Stimulated activated CD8-positive, alpha-beta memory T cell treated with anti-CD3 and anti-CD28 coated beads, Interleukin-12 subunit alpha, Interleukin-12 subunit beta, amount 100 ng/mL, for 24 hours (primary cell): Measurements from ENCODE around the gene COASY.

ENCODE experiments used
- DNase-seq: peaks from one replicate; pipeline ENCODE4 v3.0.0-alpha.2; 2020; ENCODE audit errors: extremely low read depth

Gene COASY

GRCh38 chr17:42561897-42562387 is at the start of gene COASY:
Gene COASY, plus strand, starts transcription at chr17:42562148. Its CDS starts 475 bp downstream, at chr17:42562623.
- DNase-seq = peak; percentile 81

GRCh38 chr17:42512246-42512645 is 49.7 kb upstream of the COASY start:
- DNase-seq = no peak

GRCh38 chr17:42512733-42513251 is 49.2 kb upstream of the COASY start:
- DNase-seq = no peak

- no peak for DNase-seq
These were observed 48.3 kb upstream of the COASY start for GRCh38 chr17:42513686-42514085.

GRCh38 chr17:42514279-42514678 is 47.7 kb upstream of the COASY start:
- DNase-seq = no peak

GRCh38 chr17:42514867-42515266 is 47.1 kb upstream of the COASY start:
- no peak for DNase-seq

- no peak for DNase-seq
These were observed 44.4 kb upstream of the COASY start for GRCh38 chr17:42517516-42517915.

GRCh38 chr17:42518046-42518754 is 43.7 kb upstream of the COASY start:
- DNase-seq = no peak

- no peak for DNase-seq
These were observed 43.0 kb upstream of the COASY start for GRCh38 chr17:42518755-42519545.

GRCh38 chr17:42519546-42520491 is 42.1 kb upstream of the COASY start:
- no peak for DNase-seq

GRCh38 chr17:42520540-42520951 is 41.4 kb upstream of the COASY start:
- DNase-seq = no peak

GRCh38 chr17:42521036-42521435 is 40.9 kb upstream of the COASY start:
- no peak for DNase-seq

- DNase-seq = no peak
These were observed 40.2 kb upstream of the COASY start for GRCh38 chr17:42521666-42522262.

GRCh38 chr17:42522263-42522790 is 39.6 kb upstream of the COASY start:
- DNase-seq = no peak

- no peak for DNase-seq
These were observed 39.1 kb upstream of the COASY start for GRCh38 chr17:42522798-42523278.

- DNase-seq = no peak
These were observed 36.7 kb upstream of the COASY start for GRCh38 chr17:42525221-42525620.

GRCh38 chr17:42526031-42526444 is 35.9 kb upstream of the COASY start:
- DNase-seq = no peak

- DNase-seq = no peak
These were observed 34.0 kb upstream of the COASY start for GRCh38 chr17:42527932-42528331.

GRCh38 chr17:42529061-42529460 is 32.9 kb upstream of the COASY start:
- no peak for DNase-seq

GRCh38 chr17:42530952-42531454 is 30.9 kb upstream of the COASY start:
- DNase-seq = no peak
